Measurements from ENCODE around the gene PRMT2.
"Not testable (repeated sequence)": the region's sequence is repeated elsewhere in the genome, so short reads cannot be mapped to it uniquely, and the experiment has no call there.

PRMT2 gene

DNA sequence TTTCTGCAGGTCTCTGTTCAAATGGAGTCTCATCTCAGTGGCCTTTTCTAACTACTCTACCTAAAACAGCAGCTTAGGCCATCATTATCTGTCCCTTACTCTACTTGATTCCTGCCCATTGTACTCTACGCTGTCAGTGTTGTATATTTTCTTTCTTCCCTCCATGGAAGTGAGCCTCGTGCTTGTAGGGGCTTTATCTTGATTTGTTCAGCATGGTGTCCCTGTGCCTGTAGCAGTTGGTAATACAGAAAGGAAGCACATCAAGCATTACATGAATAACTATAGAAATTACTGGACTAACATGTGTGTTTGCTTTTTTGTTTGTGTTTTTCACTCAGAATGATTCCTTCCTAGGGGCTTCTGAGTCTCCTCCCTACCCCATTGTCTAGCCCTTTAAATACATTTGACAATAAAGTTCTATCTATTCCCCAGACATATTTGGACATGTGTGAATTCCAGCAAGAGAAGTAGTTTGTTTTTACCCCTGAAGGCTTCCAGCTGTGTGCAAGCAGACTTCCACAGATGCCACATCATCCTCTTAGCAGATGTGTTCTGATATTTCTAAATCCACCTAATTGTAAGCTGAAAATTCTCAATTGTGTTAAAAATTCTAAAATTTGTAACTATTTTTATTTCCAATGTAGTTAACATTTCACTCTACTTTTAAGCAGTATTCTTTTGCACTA is 40.3 kb downstream of the PRMT2 start:
- DNase-seq, result no peak

DNA sequence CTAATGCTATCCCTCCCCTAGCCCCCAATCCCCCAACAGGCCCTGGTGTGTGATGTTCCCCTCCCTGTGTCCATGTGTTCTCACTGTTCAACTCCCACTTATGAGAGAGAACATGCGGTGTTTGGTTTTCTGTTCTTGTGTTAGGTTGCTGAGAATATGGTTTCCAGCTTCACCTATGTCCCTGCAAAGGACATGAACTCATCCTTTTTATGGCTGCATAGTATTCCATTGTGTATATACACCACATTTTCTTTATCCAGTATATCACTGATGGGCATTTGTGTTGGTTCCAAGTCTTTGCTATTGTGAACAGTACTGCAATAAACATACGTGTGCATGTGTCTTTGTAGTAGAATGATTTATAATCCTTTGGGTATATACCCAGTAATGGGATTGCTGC is 41.1 kb downstream of the PRMT2 start:
- not testable (repeated sequence) for DNase-seq

DNA sequence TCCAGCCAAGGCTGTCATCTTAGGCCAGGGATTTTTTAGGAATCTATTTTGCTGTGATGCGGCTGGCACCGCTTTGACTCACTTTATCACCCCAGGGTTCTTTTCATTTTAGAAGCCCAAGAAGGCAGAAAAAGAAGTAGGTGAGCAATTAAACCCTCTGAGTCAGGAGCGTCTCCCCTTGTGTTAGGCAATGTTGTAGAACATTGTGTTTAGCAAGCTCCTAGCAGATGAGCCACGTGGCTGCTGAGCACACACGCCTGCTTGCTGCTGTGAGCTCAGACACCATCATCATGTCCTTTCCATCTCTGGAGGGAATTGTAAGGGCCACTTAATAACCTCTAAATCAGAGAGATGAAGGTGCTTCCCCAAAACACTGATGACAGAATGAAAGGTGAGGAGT is 46.1 kb downstream of the PRMT2 start:
- not testable (repeated sequence) for DNase-seq

DNA sequence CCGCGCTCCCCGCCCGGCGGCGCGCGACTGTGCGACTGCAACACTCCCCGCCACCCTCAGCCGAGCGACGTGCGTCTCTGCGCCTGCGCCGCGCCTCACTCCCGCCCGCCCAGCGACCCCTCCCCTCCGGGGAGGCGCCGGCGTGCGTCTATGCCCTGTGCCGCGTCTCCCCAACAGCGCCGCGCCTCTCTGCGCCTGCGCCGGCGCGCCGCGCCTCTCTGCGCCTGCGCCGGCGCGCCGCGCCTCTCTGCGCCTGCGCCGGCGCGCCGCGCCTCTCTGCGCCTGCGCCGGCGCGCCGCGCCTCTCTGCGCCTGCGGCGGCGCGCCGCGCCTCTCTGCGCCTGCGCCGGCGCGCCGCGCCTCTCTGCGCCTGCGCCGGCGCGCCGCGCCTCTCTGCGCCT is 63.2 kb downstream of the PRMT2 start:
- DNase-seq, result not testable (repeated sequence)

DNA sequence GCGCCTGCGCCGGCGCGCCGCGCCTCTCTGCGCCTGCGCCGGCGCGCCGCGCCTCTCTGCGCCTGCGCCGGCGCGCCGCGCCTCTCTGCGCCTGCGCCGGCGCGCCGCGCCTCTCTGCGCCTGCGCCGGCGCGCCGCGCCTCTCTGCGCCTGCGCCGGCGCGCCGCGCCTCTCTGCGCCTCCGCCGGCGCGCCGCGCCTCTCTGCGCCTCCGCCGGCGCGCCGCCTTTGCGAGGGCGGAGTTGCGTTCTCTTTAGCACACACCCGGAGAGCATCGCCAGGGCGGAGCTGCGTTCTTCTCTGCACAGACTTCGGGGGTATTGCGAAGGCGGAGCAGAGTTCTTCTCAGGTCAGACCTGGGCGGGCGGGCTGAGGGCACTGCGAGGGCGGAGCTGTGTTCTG is 63.6 kb downstream of the PRMT2 start:
- DNase-seq, result not testable (repeated sequence)
